ENCODE measurements around the gene MX2. TPM values are rescaled to one million over a fixed set of nuclear protein-coding genes. Genes with fewer than 3 reads are reported as not detected.

The MX2 gene
- total and polyA plus RNA-seq, 2 of the 8 experiments (the other 6 are each of a cell fraction or from before 2014, with no cell fraction given) = 3.1 to 8.9 TPM

- Histone ChIP-seq H3K9ac (replicated peaks in 1 of 4; ENCODE audit: extremely low read depth in 1 of 4, low read depth in 3 of 4, low read length in 3 of 4) (no peak overlapping the region), H3K79me1 (ENCODE audit: low read depth, low read length) (no peaks in the 10 kb centered on the region), H3K4me2 (ENCODE audit: insufficient read depth in 1 of 2, low read depth in 2 of 2, low read length in 2 of 2) (no peak overlapping the region), H3K36me3 (ENCODE audit: control insufficient read depth in 2 of 4, insufficient read depth in 4 of 4, low read length in 3 of 4) (no peaks in the 10 kb centered on the region), H3K4ac (replicated peaks; ENCODE audit: insufficient read length, low read depth, low read length) (no peak overlapping the region), H4K8ac (ENCODE audit: extremely low read depth, insufficient read depth, low read length) (no peak overlapping the region), H3K27ac (ENCODE audit: low read depth, low read length) (no peak overlapping the region), H3K79me2 (ENCODE audit: control insufficient read depth in 1 of 2, insufficient read depth in 2 of 2, low read length in 2 of 2) (no peaks in the 10 kb centered on the region), H2BK15ac (ENCODE audit: low read length) (no peak overlapping the region), H3K9me3 (ENCODE audit: insufficient read depth in 2 of 2, low read depth in 1 of 2, low read length in 1 of 2) (no peaks in the 10 kb centered on the region), H3K27me3 (replicated peaks in 1 of 4; ENCODE audit: control insufficient read depth in 3 of 4, extremely low read depth in 1 of 4, insufficient read depth in 3 of 4, low read length in 3 of 4) (no peaks in the 10 kb centered on the region), H3K56ac (replicated peaks; ENCODE audit: insufficient read length, low read depth, low read length) (no peak overlapping the region), H4K91ac (replicated peaks; ENCODE audit: insufficient read length, low read length) (no peak overlapping the region), H3K18ac (ENCODE audit: extremely low read depth, low read length) (no peak overlapping the region), H3K4me3 (ENCODE audit: extremely low read depth in 1 of 4, insufficient read depth in 2 of 4, low read depth in 3 of 4, low read length in 4 of 4) (no peak overlapping the region), H3K14ac (ENCODE audit: insufficient read length) (no peak overlapping the region), H2AFZ (ENCODE audit: low read length) (no peak overlapping the region), H2AK5ac (ENCODE audit: low read depth, low read length) (no peak overlapping the region), H3K23me2 (ENCODE audit: low read depth, low read length) (no peaks in the 10 kb centered on the region), H4K20me1 (replicated peaks in 1 of 2; ENCODE audit: control insufficient read depth in 1 of 2, insufficient read depth in 2 of 2, low read length in 2 of 2) (no peaks in the 10 kb centered on the region), H3K23ac (ENCODE audit: insufficient read length) (no peak overlapping the region), H2BK20ac (ENCODE audit: low read length) (no peak overlapping the region), H2BK12ac (ENCODE audit: low read depth, low read length) (no peak overlapping the region), H2BK120ac (replicated peaks; ENCODE audit: low read depth, low read length) (no peak overlapping the region), H2BK5ac (ENCODE audit: low read depth, low read length) (no peak overlapping the region), H4K5ac (ENCODE audit: insufficient read length, low read depth, low read length) (no peak overlapping the region), H3K4me1 (replicated peaks in 1 of 4; ENCODE audit: control insufficient read depth in 3 of 4, insufficient read depth in 4 of 4, low read length in 3 of 4) (peaks cover 0 to 4% (median 2%) of the 10 kb centered on the region in 4 experiments; a peak in 3 of 7 replicates)
- ChIA-PET CTCF (ENCODE audit: partially characterized antibody) (no interaction called here), POLR2A (ENCODE audit: partially characterized antibody) (no interaction called here)
- WGBS, 2 experiments (ENCODE audit: extremely low coverage in 1 of 2, insufficient coverage in 1 of 2, insufficient read length in 1 of 2, insufficient replicate concordance in 2 of 2, low coverage in 1 of 2, low lambda C conversion rate in 2 of 2, missing lambda C conversion rate in 1 of 2) = 93% methylated on average over 8 of the region's 8 CpGs; no CpG with 5 or more reads in 1 of the 2 experiments
- DNase-seq (ENCODE audit: low read depth in 1 of 2, low spot score in 2 of 2) (no peak), FAIRE-seq (no peak)
- TF ChIP-seq EZH2 (IDR thresholded peaks at IDR 0.05; ENCODE audit: low read depth, low read length, severe bottlenecking) (no peak), SIX5 (IDR thresholded peaks at IDR 0.05; ENCODE audit: low read depth, low read length) (no peak), SP1 (IDR thresholded peaks at IDR 0.05; ENCODE audit: low read depth, low read length) (no peak), CHD1 (IDR thresholded peaks at IDR 0.05; ENCODE audit: low read depth, low read length) (no peak), ATF3 (IDR thresholded peaks at IDR 0.05; ENCODE audit: insufficient read depth, low read depth, low read length) (no peak), TEAD4 (IDR thresholded peaks at IDR 0.05; ENCODE audit: low read depth, low read length) (no peak), BACH1 (IDR thresholded peaks at IDR 0.05; ENCODE audit: low read length) (no peak), TAF1 (IDR thresholded peaks at IDR 0.05; ENCODE audit: low read depth, low read length) (no peak), CTBP2 (IDR thresholded peaks at IDR 0.05; ENCODE audit: borderline replicate concordance, insufficient read depth, insufficient read length, low read length) (no peak), MAFK (IDR thresholded peaks at IDR 0.05; ENCODE audit: low read depth, low read length) (no peak), SIN3A (conservative IDR thresholded peaks at IDR 0.05 in 1 of 2, IDR thresholded peaks at IDR 0.05 in 1 of 2; ENCODE audit: low read depth in 1 of 2, low read length in 2 of 2) (no peak), KDM4A (IDR thresholded peaks at IDR 0.05; ENCODE audit: low read depth, low read length, severe bottlenecking) (no peak), KDM1A (IDR thresholded peaks at IDR 0.05; ENCODE audit: borderline replicate concordance, low read length) (no peak), SRF (IDR thresholded peaks at IDR 0.05; ENCODE audit: low read depth, low read length) (no peak), NRF1 (IDR thresholded peaks at IDR 0.05; ENCODE audit: low read depth, low read length) (no peak)
Observed at GRCh38 chr21:41327753-41328152, 34.1 kb upstream of the MX2 start.
